ENCODE data around the gene TCF12. TPM values are rescaled to one million over a fixed set of nuclear protein-coding genes. Genes with fewer than 3 reads are reported as not detected.

Gene TCF12
- total RNA-seq, 1 donor from 2014 or later = 48.4 TPM

- intact Hi-C loops (cut with micrococcal nuclease) = no loop called here
- ATAC-seq (peak; percentile 63), DNase-seq (no peak)
Observed at GRCh38 chr15:57216288-57216687, 297.8 kb downstream of the TCF12 start.

GRCh38 chr15:57217778-57218598, 299.5 kb downstream of the TCF12 start:
- DNase-seq (no peak), ATAC-seq (no peak)
- intact Hi-C loops (cut with micrococcal nuclease) = no loop called here

- ATAC-seq (peak; percentile 50), DNase-seq (no peak)
- intact Hi-C loops (cut with micrococcal nuclease) = no loop called here
Observed at GRCh38 chr15:57218826-57219576, 300.6 kb downstream of the TCF12 start.

- DNase-seq = no peak
- ATAC-seq = peak; percentile 44
- intact Hi-C loops (cut with micrococcal nuclease) = no loop called here
Observed at GRCh38 chr15:57220205-57220604, 301.8 kb downstream of the TCF12 start.

GRCh38 chr15:57221134-57221533, 302.7 kb downstream of the TCF12 start:
- intact Hi-C loops (cut with micrococcal nuclease) = no loop called here
- no peak for ATAC-seq
- no peak for DNase-seq

- DNase-seq = no peak
- intact Hi-C loops (cut with micrococcal nuclease) = no loop called here
- ATAC-seq = no peak
Observed at GRCh38 chr15:57223345-57223744, 304.9 kb downstream of the TCF12 start.

- DNase-seq = no peak
- no peak for ATAC-seq
- intact Hi-C loops (cut with micrococcal nuclease) = no loop called here
Observed at GRCh38 chr15:57223887-57224286, 305.4 kb downstream of the TCF12 start.

GRCh38 chr15:57224664-57225063, 306.2 kb downstream of the TCF12 start:
- no peak for DNase-seq
- intact Hi-C loops (cut with micrococcal nuclease) = no loop called here
- ATAC-seq = no peak

- intact Hi-C loops (cut with micrococcal nuclease) = no loop called here
- ATAC-seq = no peak
- DNase-seq = no peak
Observed at GRCh38 chr15:57227166-57227565, 308.7 kb downstream of the TCF12 start.

GRCh38 chr15:57227899-57228298, 309.5 kb downstream of the TCF12 start:
- DNase-seq = no peak
- ATAC-seq = peak; percentile 61
- intact Hi-C loops (cut with micrococcal nuclease) = no loop called here

- no peak for ATAC-seq
- DNase-seq = no peak
- intact Hi-C loops (cut with micrococcal nuclease) = no loop called here
Observed at GRCh38 chr15:57228395-57228794, 310.0 kb downstream of the TCF12 start.

GRCh38 chr15:57229051-57229450, 310.6 kb downstream of the TCF12 start:
- DNase-seq (no peak), ATAC-seq (no peak)
- intact Hi-C loops (cut with micrococcal nuclease) = no loop called here

GRCh38 chr15:57231559-57231958, 313.1 kb downstream of the TCF12 start:
- DNase-seq (no peak), ATAC-seq (no peak)
- intact Hi-C loops (cut with micrococcal nuclease) = loop anchor here (10.0 kb wide), 1 partner anchor 63 kb away; no protein-coding TSS in a partner anchor

- ATAC-seq (no peak), DNase-seq (no peak)
- intact Hi-C loops (cut with micrococcal nuclease) = loop anchor here (10.0 kb wide), 1 partner anchor 61 kb away; no protein-coding TSS in a partner anchor
Observed at GRCh38 chr15:57234156-57234555, 315.7 kb downstream of the TCF12 start.

- intact Hi-C loops (cut with micrococcal nuclease) = loop anchor here (10.0 kb wide), 1 partner anchor 60 kb away; no protein-coding TSS in a partner anchor
- no peak for DNase-seq
- ATAC-seq = no peak
Observed at GRCh38 chr15:57235186-57235585, 316.7 kb downstream of the TCF12 start.

- ATAC-seq (no peak), DNase-seq (no peak)
- intact Hi-C loops (cut with micrococcal nuclease) = loop anchor here (10.0 kb wide), 1 partner anchor 59 kb away; no protein-coding TSS in a partner anchor
Observed at GRCh38 chr15:57235873-57236272, 317.4 kb downstream of the TCF12 start.

GRCh38 chr15:57236561-57237300, 318.3 kb downstream of the TCF12 start:
- DNase-seq (no peak), ATAC-seq (no peak)
- intact Hi-C loops (cut with micrococcal nuclease) = loop anchor here (10.0 kb wide), 1 partner anchor 58 kb away; no protein-coding TSS in a partner anchor

GRCh38 chr15:57237301-57237642, 318.8 kb downstream of the TCF12 start:
- ATAC-seq (no peak), DNase-seq (no peak)
- intact Hi-C loops (cut with micrococcal nuclease) = loop anchor here (10.0 kb wide), 1 partner anchor 58 kb away; no protein-coding TSS in a partner anchor

GRCh38 chr15:57237676-57238075, 319.2 kb downstream of the TCF12 start:
- DNase-seq (no peak), ATAC-seq (no peak)
- intact Hi-C loops (cut with micrococcal nuclease) = loop anchor here (10.0 kb wide), 1 partner anchor 57 kb away; no protein-coding TSS in a partner anchor
